B cell (primary cell): ENCODE measurements around the gene SSR3. TPM values are rescaled to one million over a fixed set of nuclear protein-coding genes. Genes with fewer than 3 reads are reported as not detected.
"Not testable (repeated sequence)": the region's sequence is repeated elsewhere in the genome, so short reads cannot be mapped to it uniquely, and the experiment has no call there.

ENCODE experiments used
- ATAC-seq: fragments of 200-7000 bp; cut with Tn5 transposase; one replicate; pipeline ENCODE4 v1.10.0; 2021; ENCODE audit warnings: low read depth, mild to moderate bottlenecking, moderate number of reproducible peaks, moderate library complexity
- CTCF ChIA-PET: fragments of 350-600 bp; sonication (Branson Sonifier 250); formaldehyde crosslinking; loops from one replicate; lab custom pipeline; 2021; ENCODE audit warnings: antibody characterized with exemption, inconsistent platforms; lab: Charles Lee
- POLR2A ChIA-PET: fragments of 350-600 bp; sonication (Branson Sonifier 250); formaldehyde crosslinking; loops from one replicate; lab custom pipeline; 2021; ENCODE audit warnings: antibody characterized with exemption; lab: Charles Lee
- DNase-seq: peaks from one replicate; pipeline ENCODE4 v3.0.0; 2013
- H2AFZ ChIP-seq: 2 replicates; pipeline ENCODE4 v1.6.1; 2012; ENCODE audit warnings: mild to moderate bottlenecking, low read depth, low read length; ENCODE audit not compliant: insufficient read depth, poor library complexity, severe bottlenecking
- H3K27ac ChIP-seq, 2 donors: 1 replicate in 1 of 2; 2 replicates in 1 of 2; pipeline ENCODE4 v1.5.1; 2012 to 2013; ENCODE audit warnings: low read length in 2 of 2, mild to moderate bottlenecking in 2 of 2, moderate library complexity in 1 of 2
- H3K27me3 ChIP-seq, 4 experiments: fragments of 200-600 bp in 1 of 4; sonication (generic) in 1 of 4; replicated peaks in 1 of 4; 1 replicate in 2 of 4; 2 replicates in 2 of 4; pipeline versions ENCODE4 v1.6.1 to v1.7.0; 2013 to 2016; ENCODE audit warnings: low read length in 3 of 4, mild to moderate bottlenecking in 2 of 4, mixed read lengths in 1 of 4, moderate library complexity in 1 of 4; ENCODE audit not compliant: insufficient read depth in 4 of 4, control insufficient read depth in 3 of 4; ENCODE audit errors: control extremely low read depth in 1 of 4
- H3K36me3 ChIP-seq, 2 experiments: replicated peaks in 1 of 2; 1 replicate in 1 of 2; 2 replicates in 1 of 2; pipeline versions ENCODE4 v1.6.1 to v1.7.1; 2013; ENCODE audit warnings: low read length in 1 of 2; ENCODE audit not compliant: insufficient read depth in 2 of 2, control insufficient read depth in 1 of 2; ENCODE audit errors: control extremely low read depth in 1 of 2, extremely low read depth in 1 of 2
- H3K4me1 ChIP-seq, 2 donors: fragments of 200-600 bp in 1 of 2; sonication (generic) in 1 of 2; 1 replicate in 1 of 2; 2 replicates in 1 of 2; pipeline versions ENCODE4 v1.5.1 to v1.6.1; 2013 to 2017; ENCODE audit warnings: low read length in 2 of 2; ENCODE audit not compliant: control insufficient read depth in 2 of 2, insufficient read depth in 2 of 2
- H3K4me2 ChIP-seq: replicated peaks from 2 replicates; pipeline ENCODE3; 2012; ENCODE audit warnings: mild to moderate bottlenecking, low read depth, low read length; ENCODE audit not compliant: poor library complexity, severe bottlenecking
- H3K4me3 ChIP-seq, 5 experiments: fragments of 200-600 bp in 1 of 5; sonication (generic) in 1 of 5; 1 replicate in 3 of 5; 2 replicates in 2 of 5; pipeline versions ENCODE4 v1.5.1 to v1.7.0; 2011 to 2016; ENCODE audit warnings: low read length in 4 of 5, mild to moderate bottlenecking in 4 of 5, low read depth in 2 of 5, control low read depth in 1 of 5, moderate library complexity in 1 of 5; ENCODE audit not compliant: insufficient read depth in 1 of 5; ENCODE audit errors: control extremely low read depth in 1 of 5, extremely low read depth in 1 of 5
- H3K79me2 ChIP-seq: fragments of 200-600 bp; sonication (generic); one replicate; pipeline ENCODE4 v1.6.0; 2016; ENCODE audit warnings: low read length; ENCODE audit not compliant: control insufficient read depth, insufficient read depth
- H3K9ac ChIP-seq: fragments of 200-600 bp; sonication (generic); 2 replicates; pipeline ENCODE4 v1.6.1; 2017; ENCODE audit warnings: mild to moderate bottlenecking, low read length, moderate library complexity
- H3K9me3 ChIP-seq, 3 donors: one replicate each; pipeline versions ENCODE4 v1.6.1 to v1.7.1; 2013; ENCODE audit warnings: low read length in 2 of 3; ENCODE audit not compliant: control insufficient read depth in 2 of 3, insufficient read depth in 1 of 3; ENCODE audit errors: control extremely low read depth in 1 of 3
- H4K20me1 ChIP-seq: 2 replicates; pipeline ENCODE4 v1.6.0; 2012; ENCODE audit warnings: mild to moderate bottlenecking, low read length; ENCODE audit not compliant: insufficient read depth, control insufficient read depth, poor library complexity, severe bottlenecking
- H3K27ac Mint-ChIP-seq: one replicate; pipeline ENCODE4 v1.8.0; 2021; ENCODE audit warnings: mixed read lengths
- H3K27me3 Mint-ChIP-seq: one replicate; pipeline ENCODE4 v1.8.0; 2021; ENCODE audit warnings: mixed read lengths
- H3K4me1 Mint-ChIP-seq: one replicate; pipeline ENCODE4 v1.8.0; 2021; ENCODE audit warnings: mixed read lengths
- H3K4me3 Mint-ChIP-seq: one replicate; pipeline ENCODE4 v1.8.0; 2021; ENCODE audit warnings: mixed read lengths
- H3K9me3 Mint-ChIP-seq: one replicate; pipeline ENCODE4 v1.8.0; 2022; ENCODE audit warnings: mixed read lengths; ENCODE audit not compliant: insufficient read depth
- CTCF ChIP-seq: fragments of 200-600 bp; IDR thresholded peaks from one replicate; pipeline ENCODE4 v1.8.0; 2022; ENCODE audit warnings: antibody characterized with exemption, mild to moderate bottlenecking
- EZH2 ChIP-seq: IDR thresholded peaks from 2 replicates; pipeline ENCODE4 v1.6.1; 2012; ENCODE audit warnings: borderline replicate concordance, low read depth, mild to moderate bottlenecking, moderate library complexity, low read length; ENCODE audit not compliant: insufficient read depth, poor library complexity, severe bottlenecking
- WGBS: methylation state at CpG from one replicate; pipeline ENCODE4 v1.1.5; 2013; ENCODE audit warnings: missing lambda C conversion rate; ENCODE audit not compliant: insufficient coverage; 5-methylcytosine and 5-hydroxymethylcytosine counted together
- intact Hi-C: fragments of 100-400 bp; cut with micrococcal nuclease; formaldehyde crosslinking; loops from one replicate; pipeline ENCODE4 v1.10.0; 2022
- polyA plus RNA-seq: library from polyadenylated mRNA; depleted of rRNA; stranded (reverse); fragments of >200 nt; gene quantifications from 2 replicates; pipeline ENCODE4 v1.2.3, GENCODE V29; 2012
- total RNA-seq, 2 donors: library from RNA; stranded (reverse); fragments of 120-200 nt in 1 of 2; gene quantifications; 1 replicate in 1 of 2; 2 replicates in 1 of 2; pipeline versions ENCODE4 v1.2.3 to v1.2.4, GENCODE V29; 2013 to 2022

Gene SSR3
- total and polyA plus RNA-seq, 2 donors (not counting 1 experiment from before 2014, with no cell fraction given), result 17.5 to 69.2 TPM

DNA sequence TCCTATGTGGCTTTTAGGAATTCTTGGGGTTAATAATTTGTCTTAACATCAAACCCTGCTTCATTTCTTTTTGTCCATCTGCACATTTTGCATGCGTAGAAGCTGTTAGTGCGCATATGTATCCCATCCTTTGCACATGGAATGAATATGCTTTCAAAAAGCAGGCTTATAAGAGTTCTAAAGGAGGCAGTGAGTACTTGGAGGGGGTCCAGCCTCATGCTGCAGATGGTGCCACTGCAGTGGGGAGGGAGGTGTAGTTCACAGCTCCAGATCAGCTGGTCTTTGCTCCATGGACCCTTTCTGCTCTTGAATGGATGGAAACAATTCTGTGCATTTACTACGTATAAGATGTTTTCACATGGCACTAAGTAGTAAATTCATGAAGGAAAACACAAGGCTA is 20.7 kb upstream of the SSR3 start:
- Histone ChIP-seq H3K4me3 (no peak overlapping the region), H3K9ac (no peak overlapping the region), H3K27ac (no peak overlapping the region), H2AFZ (no peak overlapping the region), H3K9me3 (no peaks in the 10 kb centered on the region), H3K27me3 (peaks cover 0 to 5% (median 2%) of the 10 kb centered on the region in 4 experiments), H3K36me3 (no peaks in the 10 kb centered on the region), H3K4me2 (no peak overlapping the region), H3K79me2 (no peaks in the 10 kb centered on the region), H4K20me1 (no peaks in the 10 kb centered on the region), H3K4me1 (no peaks in the 10 kb centered on the region)
- no peak for ATAC-seq
- Mint-ChIP-seq H3K9me3 (no peaks in the 10 kb centered on the region), H3K27ac (no peak overlapping the region), H3K4me3 (no peak overlapping the region), H3K27me3 (peaks cover 8% of the 10 kb centered on the region), H3K4me1 (no peaks in the 10 kb centered on the region)
- ChIA-PET POLR2A (no interaction called here), CTCF (interaction anchor here (1.2 kb wide), 1 partner anchor 20 kb away, joined by 3 read pairs; the partner anchor contains the start of gene SSR3)
- intact Hi-C loops, result no loop called here
- no peak for TF ChIP-seq EZH2
- TF ChIP-seq CTCF, result no peak
- WGBS, result 100% methylated on average over 1 of the region's 3 CpGs
- no peak for DNase-seq

GRCh38 chr3:156569881-156570280 is 15.0 kb upstream of the SSR3 start:
- H3K27me3 Mint-ChIP-seq, ATAC-seq, DNase-seq, H3K36me3 ChIP-seq, CTCF ChIA-PET, POLR2A ChIA-PET, H3K4me3 ChIP-seq, H3K4me2 ChIP-seq, H3K79me2 ChIP-seq, H3K9ac ChIP-seq, intact Hi-C loops, H3K4me3 Mint-ChIP-seq, H3K9me3 ChIP-seq, H3K27ac ChIP-seq, H3K27ac Mint-ChIP-seq, H3K4me1 ChIP-seq, H2AFZ ChIP-seq, H4K20me1 ChIP-seq, H3K9me3 Mint-ChIP-seq, H3K27me3 ChIP-seq: not testable (repeated sequence)
- no CpG with 5 or more reads among the region's 4 CpGs for WGBS
- H3K4me1 Mint-ChIP-seq, result peaks cover 11% of the 10 kb centered on the region

- H3K4me3 ChIP-seq, H2AFZ ChIP-seq, H3K79me2 ChIP-seq, H3K9me3 Mint-ChIP-seq, H3K4me1 ChIP-seq, intact Hi-C loops, H3K9ac ChIP-seq, POLR2A ChIA-PET, H3K36me3 ChIP-seq, H3K4me2 ChIP-seq, H3K27ac Mint-ChIP-seq, ATAC-seq, CTCF ChIA-PET, H3K27me3 Mint-ChIP-seq, DNase-seq, H4K20me1 ChIP-seq, H3K9me3 ChIP-seq, H3K4me3 Mint-ChIP-seq, H3K27ac ChIP-seq, H3K27me3 ChIP-seq: not testable (repeated sequence)
- WGBS, result 63% methylated on average over 4 of the region's 8 CpGs
- peaks cover 11% of the 10 kb centered on the region for H3K4me1 Mint-ChIP-seq
These were observed 14.1 kb upstream of the SSR3 start for GRCh38 chr3:156569016-156569415.
